Naive thymus-derived CD8-positive, alpha-beta T cell (primary cell): ENCODE results near the gene N4BP2L1. TPM values are rescaled to one million over a fixed set of nuclear protein-coding genes. Genes with fewer than 3 reads are reported as not detected.
A peak's percentile ranks its signal among the peaks of the same experiment; 100 is the strongest.

Experiments used
- ATAC-seq, 2 donors: fragments of 150-1000 bp; cut with Tn5 transposase in 1 of 2; sonication (Bioruptor Pico), chemical (Tn5 transposase) in 1 of 2; 1 replicate in 1 of 2; 2 replicates in 1 of 2; pipeline ENCODE4 v1.10.0; 2021; ENCODE audit warnings: mild to moderate bottlenecking in 2 of 2, moderate library complexity in 2 of 2
- POLR2A ChIA-PET: fragments of 350-600 bp; sonication (Branson Sonifier 250); formaldehyde crosslinking; loops from one replicate; lab custom pipeline; 2021; ENCODE audit warnings: antibody characterized with exemption; lab: Charles Lee
- DNase-seq, 10 donors: peaks; one replicate each; pipeline versions ENCODE4 v3.0.0 to v3.0.0-alpha.2; 2020 to 2022
- H3K27ac Mint-ChIP-seq, 10 donors: one replicate each; pipeline ENCODE4 v1.8.0; 2020 to 2022; ENCODE audit warnings: mild to moderate bottlenecking in 10 of 10, mixed read lengths in 10 of 10, moderate library complexity in 4 of 10, inconsistent platforms in 1 of 10
- H3K27me3 Mint-ChIP-seq, 5 donors: one replicate each; pipeline ENCODE4 v1.8.0; 2021 to 2022; ENCODE audit warnings: mixed read lengths in 5 of 5
- H3K36me3 Mint-ChIP-seq, 3 donors: one replicate each; pipeline ENCODE4 v1.8.0; 2020 to 2022; ENCODE audit warnings: mixed read lengths in 3 of 3, mild to moderate bottlenecking in 2 of 3, inconsistent platforms in 1 of 3
- H3K4me1 Mint-ChIP-seq, 4 donors: one replicate each; pipeline ENCODE4 v1.8.0; 2021 to 2022; ENCODE audit warnings: mixed read lengths in 4 of 4
- H3K4me3 Mint-ChIP-seq, 10 donors: one replicate each; pipeline ENCODE4 v1.8.0; 2020 to 2022; ENCODE audit warnings: mild to moderate bottlenecking in 10 of 10, mixed read lengths in 10 of 10, moderate library complexity in 6 of 10, inconsistent platforms in 1 of 10
- H3K9me3 Mint-ChIP-seq, 9 donors: one replicate each; pipeline ENCODE4 v1.8.0; 2020 to 2022; ENCODE audit warnings: mixed read lengths in 9 of 9, mild to moderate bottlenecking in 3 of 9, inconsistent platforms in 1 of 9, moderate library complexity in 1 of 9
- polyA plus RNA-seq, 3 donors: library from polyadenylated mRNA; unstranded; fragments of 300-500 nt; fragmentation: Illumina TruSeq; gene quantifications; one replicate each; pipeline ENCODE4 v1.2.3, GENCODE V29; 2021
- total RNA-seq, 8 experiments: library from RNA in 2 of 8; stranded (reverse) in 2 of 8; gene quantifications; one replicate each; pipeline ENCODE4 v1.2.3 and lab custom pipeline; 2021 to 2026

Gene N4BP2L1
- total and polyA plus RNA-seq, 5 experiments from 2014 or later, result 55.3 to 72.1 (median 62.5) TPM

- POLR2A ChIA-PET, result interaction anchor here (1.0 kb wide), 1 partner anchor 156 kb away, joined by 3 read pairs; the partner anchor contains the start of gene PDS5B
- ATAC-seq (no peak), DNase-seq (no peak)
- Mint-ChIP-seq H3K9me3 (no peaks in the 10 kb centered on the region), H3K27ac (peak overlapping the region in 9 of 10 donors; percentile 41 to 99 (median 68)), H3K27me3 (no peaks in the 10 kb centered on the region), H3K4me1 (peaks cover 21 to 33% (median 30%) of the 10 kb centered on the region in 4 donors), H3K36me3 (peaks cover 0 to 2% (median 0%) of the 10 kb centered on the region in 3 donors), H3K4me3 (peak overlapping the region in 4 of 10 donors; percentile 16 to 54 (median 43))
These were observed 2.3 kb upstream of the N4BP2L1 start for GRCh38 chr13:32430018-32430747.

- H3K27ac Mint-ChIP-seq, result peak overlapping the region; percentile 58 to 100 (median 96)
These were observed 1.5 kb upstream of the N4BP2L1 start for GRCh38 chr13:32429433-32429909.

GRCh38 chr13:32428581-32429432 is 877 bp upstream of the N4BP2L1 start:
- Mint-ChIP-seq H3K36me3 (peaks cover 0 to 8% (median 2%) of the 10 kb centered on the region in 3 donors), H3K4me1 (peaks cover 28 to 45% (median 39%) of the 10 kb centered on the region in 4 donors), H3K4me3 (peak overlapping the region; percentile 89 to 98 (median 94)), H3K27ac (peak overlapping the region; percentile 96 to 100 (median 99)), H3K9me3 (no peaks in the 10 kb centered on the region), H3K27me3 (no peaks in the 10 kb centered on the region)
- POLR2A ChIA-PET, result interaction anchor here (0.5 to 4.7 kb wide), 10 partner anchors 9 to 212 kb away, joined by 3 to 58 read pairs (median 4); partner anchors contain the start of genes BRCA2, N4BP2L2, PDS5B and ZAR1L
- no peak for ATAC-seq
- no peak for DNase-seq

More at GRCh38 chr13:32429433-32429909, 1.5 kb upstream of the N4BP2L1 start:
- DNase-seq (no peak), ATAC-seq (no peak)
- Mint-ChIP-seq H3K4me3 (peak overlapping the region in 2 of 10 donors; percentile 47 to 93), H3K9me3 (no peaks in the 10 kb centered on the region), H3K4me1 (peaks cover 23 to 38% (median 33%) of the 10 kb centered on the region in 4 donors), H3K27me3 (no peaks in the 10 kb centered on the region), H3K36me3 (peaks cover 0 to 3% (median 0%) of the 10 kb centered on the region in 3 donors)
- POLR2A ChIA-PET, result interaction anchor here (0.5 to 4.7 kb wide), 4 partner anchors 8 to 212 kb away, joined by 3 to 58 read pairs (median 4); partner anchors contain the start of genes BRCA2, PDS5B and ZAR1L

GRCh38 chr13:32426990-32427851 is 709 bp downstream of the N4BP2L1 start:
- POLR2A ChIA-PET, result interaction anchor here (0.9 to 4.7 kb wide), 10 partner anchors 36 to 1116 kb away, joined by 3 to 58 read pairs (median 4); partner anchors contain the start of genes BRCA2, N4BP2L2, PDS5B and ZAR1L
- no peaks in the 10 kb centered on the region for H3K27me3 Mint-ChIP-seq
- peak overlapping the region; percentile 88 to 99 (median 94) for H3K4me3 Mint-ChIP-seq
- H3K36me3 Mint-ChIP-seq, result peaks cover 0 to 20% (median 8%) of the 10 kb centered on the region in 3 donors
- DNase-seq (peak; percentile 53 to 82 (median 70)), ATAC-seq (peak; percentile 41 to 52)
- peaks cover 37 to 59% (median 52%) of the 10 kb centered on the region in 4 donors for H3K4me1 Mint-ChIP-seq
- peak overlapping the region; percentile 94 to 99 (median 98) for H3K27ac Mint-ChIP-seq
- H3K9me3 Mint-ChIP-seq, result no peaks in the 10 kb centered on the region

GRCh38 chr13:32426191-32426989 is 1.5 kb downstream of the N4BP2L1 start:
- Mint-ChIP-seq H3K4me1 (peaks cover 38 to 60% (median 53%) of the 10 kb centered on the region in 4 donors), H3K9me3 (no peaks in the 10 kb centered on the region), H3K27ac (peak overlapping the region; percentile 94 to 99 (median 98)), H3K4me3 (peak overlapping the region; percentile 83 to 99 (median 94)), H3K27me3 (no peaks in the 10 kb centered on the region), H3K36me3 (peaks cover 0 to 25% (median 8%) of the 10 kb centered on the region in 3 donors)
- DNase-seq (peak in 9 of 10 donors; percentile 6 to 74 (median 54)), ATAC-seq (peak; percentile 47 to 49)
- POLR2A ChIA-PET, result interaction anchor here (0.9 to 4.7 kb wide), 6 partner anchors 41 to 1117 kb away, joined by 3 to 58 read pairs (median 4); partner anchors contain the start of genes BRCA2, N4BP2L2, PDS5B and ZAR1L

- Mint-ChIP-seq H3K4me1 (peaks cover 37 to 57% (median 51%) of the 10 kb centered on the region in 4 donors), H3K27me3 (no peaks in the 10 kb centered on the region), H3K9me3 (peaks cover 0 to 1% (median 0%) of the 10 kb centered on the region in 9 donors), H3K36me3 (peaks cover 7 to 34% (median 10%) of the 10 kb centered on the region in 3 donors), H3K4me3 (peak overlapping the region; percentile 52 to 95 (median 76)), H3K27ac (peak overlapping the region; percentile 65 to 99 (median 92))
- ATAC-seq, result no peak
- DNase-seq, result no peak
- POLR2A ChIA-PET, result interaction anchor here (4.7 kb wide), 1 partner anchor 111 kb away, joined by 58 read pairs; the partner anchor contains the start of genes BRCA2 and ZAR1L
These were observed 2.8 kb downstream of the N4BP2L1 start for GRCh38 chr13:32425158-32425557.

GRCh38 chr13:32423592-32423991 is 4.3 kb downstream of the N4BP2L1 start:
- POLR2A ChIA-PET, result interaction anchor here (0.9 kb wide), 1 partner anchor 109 kb away, joined by 3 read pairs; the partner anchor contains the start of genes BRCA2 and ZAR1L
- H3K27me3 Mint-ChIP-seq, result no peaks in the 10 kb centered on the region
- peak overlapping the region in 6 of 10 donors; percentile 28 to 68 (median 57) for H3K27ac Mint-ChIP-seq
- DNase-seq (no peak), ATAC-seq (no peak)
- H3K9me3 Mint-ChIP-seq, result peaks cover 0 to 8% (median 3%) of the 10 kb centered on the region in 9 donors
- H3K4me1 Mint-ChIP-seq, result peaks cover 33 to 54% (median 45%) of the 10 kb centered on the region in 4 donors
- peak overlapping the region in 4 of 10 donors; percentile 4 to 47 (median 7) for H3K4me3 Mint-ChIP-seq
- peaks cover 15 to 47% (median 24%) of the 10 kb centered on the region in 3 donors for H3K36me3 Mint-ChIP-seq

GRCh38 chr13:32419862-32420261 is 8.1 kb downstream of the N4BP2L1 start:
- POLR2A ChIA-PET, result no interaction called here
- ATAC-seq (no peak), DNase-seq (no peak)
- Mint-ChIP-seq H3K27me3 (no peaks in the 10 kb centered on the region), H3K9me3 (peaks cover 0 to 11% (median 3%) of the 10 kb centered on the region in 9 donors), H3K4me1 (peaks cover 25 to 47% (median 30%) of the 10 kb centered on the region in 4 donors), H3K36me3 (peaks cover 15 to 51% (median 32%) of the 10 kb centered on the region in 3 donors), H3K27ac (peak overlapping the region in 2 of 10 donors; percentile 18 to 43), H3K4me3 (no peak overlapping the region)

GRCh38 chr13:32417995-32418394 is 9.9 kb downstream of the N4BP2L1 start:
- ATAC-seq, result no peak
- POLR2A ChIA-PET, result no interaction called here
- Mint-ChIP-seq H3K27ac (peak overlapping the region in 2 of 10 donors; percentile 15 to 40), H3K9me3 (peaks cover 0 to 11% (median 3%) of the 10 kb centered on the region in 9 donors), H3K27me3 (no peaks in the 10 kb centered on the region), H3K4me3 (no peak overlapping the region), H3K36me3 (peaks cover 15 to 41% (median 26%) of the 10 kb centered on the region in 3 donors), H3K4me1 (peaks cover 11 to 32% (median 17%) of the 10 kb centered on the region in 4 donors)
- DNase-seq, result no peak

GRCh38 chr13:32415019-32415418 is 12.9 kb downstream of the N4BP2L1 start:
- Mint-ChIP-seq H3K4me3 (no peak overlapping the region), H3K27me3 (no peaks in the 10 kb centered on the region), H3K36me3 (peaks cover 7 to 27% (median 20%) of the 10 kb centered on the region in 3 donors), H3K9me3 (peaks cover 0 to 9% (median 3%) of the 10 kb centered on the region in 9 donors), H3K27ac (peak overlapping the region in 2 of 10 donors; percentile 11 to 32), H3K4me1 (peaks cover 10 to 25% (median 16%) of the 10 kb centered on the region in 4 donors)
- POLR2A ChIA-PET, result interaction anchor here (0.6 kb wide), 1 partner anchor 123 kb away, joined by 5 read pairs; no protein-coding TSS in a partner anchor
- DNase-seq, result peak in 1 of 10 donors; percentile 21
- peak; percentile 60 to 72 for ATAC-seq
